HuH-7 (cell line): ENCODE data around the gene PSMC3.

ENCODE experiments used
- DNase-seq: peaks from one replicate; pipeline ENCODE4 v3.0.0; 2011; ENCODE audit warnings: low spot score

Gene PSMC3

DNA sequence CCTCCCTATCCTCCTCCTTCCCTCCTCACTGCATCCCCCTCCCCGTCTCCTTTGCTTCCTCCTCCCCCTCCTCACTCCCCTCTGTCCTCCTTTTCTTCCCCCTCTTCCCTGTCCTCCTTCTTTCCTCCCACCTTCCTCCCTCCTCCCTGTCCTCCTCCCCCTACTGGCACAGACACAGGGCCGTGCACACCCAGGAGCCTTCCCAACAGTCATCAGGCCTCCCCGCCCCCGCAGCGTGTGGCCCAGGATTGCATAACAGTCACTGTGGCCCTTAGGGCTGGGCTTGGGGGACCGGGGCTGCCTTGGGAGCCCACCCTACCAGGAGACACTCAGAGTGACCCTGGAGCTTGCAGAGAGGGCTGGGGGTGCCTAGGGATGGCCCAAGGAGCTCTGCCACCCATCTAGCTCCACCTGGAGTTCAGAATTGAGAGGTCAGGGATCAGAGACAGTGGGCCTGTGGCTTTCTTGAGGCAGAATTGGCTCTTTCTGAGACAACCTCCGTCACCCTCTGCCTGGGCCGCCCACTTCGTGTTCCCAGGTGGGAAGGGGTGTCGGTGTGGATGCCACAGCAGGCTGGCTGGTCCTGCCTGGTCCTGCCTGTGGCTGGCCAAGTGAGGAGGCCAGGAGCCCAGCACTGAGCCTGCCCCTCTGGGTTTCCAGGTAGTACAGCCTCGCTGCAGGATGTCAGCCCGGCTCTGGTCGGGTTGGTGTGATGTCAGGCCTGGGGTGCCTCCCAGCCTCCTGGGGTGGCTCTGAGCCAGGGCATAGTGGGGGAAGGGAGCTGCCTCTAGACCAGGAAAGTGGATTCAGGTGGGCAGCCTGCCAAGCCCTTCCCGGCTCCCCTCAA lies 49.5 kb downstream of the PSMC3 start:
- DNase-seq: no peak

DNA sequence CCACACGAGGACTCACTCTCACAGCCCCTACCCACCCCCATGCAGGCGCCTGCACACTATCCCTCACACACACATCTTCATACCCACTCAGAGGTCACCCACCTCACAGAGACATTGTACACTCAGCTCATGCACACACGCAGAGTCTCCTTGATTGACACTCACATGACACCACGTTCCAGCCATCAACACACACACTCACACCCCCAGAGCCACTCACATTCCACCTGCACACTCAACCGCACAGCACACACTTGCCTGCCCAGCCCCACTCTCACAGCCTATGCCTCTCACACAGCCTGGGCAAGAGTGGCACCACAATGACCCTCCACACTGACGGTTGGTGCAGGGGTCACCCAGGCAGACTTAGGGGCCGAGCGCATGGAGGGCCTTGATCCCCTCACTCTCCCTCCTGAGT lies 50.1 kb downstream of the PSMC3 start:
- DNase-seq: no peak

DNA sequence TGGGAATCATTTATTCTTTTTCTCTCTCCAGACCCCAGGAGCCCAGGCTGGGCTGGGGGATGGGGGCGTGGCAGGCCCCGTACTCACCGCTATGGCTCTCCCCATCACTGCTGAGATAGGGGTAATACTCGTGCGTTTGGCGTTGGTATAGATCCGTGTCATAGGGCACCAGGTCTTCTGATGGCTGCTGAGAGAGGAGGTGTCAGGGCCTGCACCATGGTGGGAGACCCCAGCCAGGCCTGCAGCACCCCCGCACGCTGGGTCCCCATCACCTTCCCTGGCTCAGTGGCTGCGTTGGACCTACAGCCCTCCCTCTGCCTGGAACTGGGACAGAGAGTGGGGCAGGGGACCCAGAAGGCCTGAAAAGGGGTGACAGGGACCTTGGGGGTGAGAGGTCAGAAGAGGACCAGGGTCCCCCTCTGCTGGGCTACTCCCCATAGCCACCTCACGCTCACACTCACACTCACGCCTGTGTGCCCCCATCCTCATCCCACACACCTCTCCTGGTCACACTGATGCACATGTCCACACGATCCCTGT lies 50.6 kb downstream of the PSMC3 start:
- DNase-seq: no peak

DNA sequence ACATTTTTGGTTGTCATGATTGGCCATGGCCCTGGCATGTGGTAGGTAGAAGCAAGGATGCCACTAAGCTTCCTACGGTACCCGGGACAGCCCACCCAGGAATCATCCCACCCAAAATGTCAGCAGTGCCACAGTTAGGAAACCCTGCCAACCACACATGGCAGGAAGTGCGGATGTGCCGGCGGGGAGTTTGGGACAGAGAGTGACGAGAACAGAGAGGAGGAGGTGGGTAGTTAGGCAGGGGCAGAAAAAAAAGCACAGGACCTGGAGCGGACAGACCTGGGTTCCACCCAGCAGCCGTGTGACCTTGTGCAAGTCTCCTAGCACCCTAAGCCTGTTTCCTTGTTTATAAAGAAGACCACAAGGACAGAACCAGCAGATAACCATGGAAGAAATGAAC lies 51.2 kb downstream of the PSMC3 start:
- no peak for DNase-seq

DNA sequence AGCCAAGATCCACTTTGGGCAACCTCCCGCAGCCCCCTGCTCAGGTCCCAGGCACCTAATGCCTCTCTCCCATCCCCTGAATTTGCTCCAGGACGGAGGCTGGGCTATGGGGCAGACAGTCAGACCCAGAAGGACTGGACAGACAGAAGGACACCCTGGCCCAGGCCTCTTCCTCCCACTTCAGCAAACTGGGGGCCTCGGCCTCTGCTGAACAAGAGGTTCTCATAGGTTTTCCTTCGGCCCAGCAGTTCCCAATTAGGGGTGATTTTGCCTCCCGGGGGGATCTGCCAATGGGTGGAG lies 51.6 kb downstream of the PSMC3 start:
- no peak for DNase-seq

DNA sequence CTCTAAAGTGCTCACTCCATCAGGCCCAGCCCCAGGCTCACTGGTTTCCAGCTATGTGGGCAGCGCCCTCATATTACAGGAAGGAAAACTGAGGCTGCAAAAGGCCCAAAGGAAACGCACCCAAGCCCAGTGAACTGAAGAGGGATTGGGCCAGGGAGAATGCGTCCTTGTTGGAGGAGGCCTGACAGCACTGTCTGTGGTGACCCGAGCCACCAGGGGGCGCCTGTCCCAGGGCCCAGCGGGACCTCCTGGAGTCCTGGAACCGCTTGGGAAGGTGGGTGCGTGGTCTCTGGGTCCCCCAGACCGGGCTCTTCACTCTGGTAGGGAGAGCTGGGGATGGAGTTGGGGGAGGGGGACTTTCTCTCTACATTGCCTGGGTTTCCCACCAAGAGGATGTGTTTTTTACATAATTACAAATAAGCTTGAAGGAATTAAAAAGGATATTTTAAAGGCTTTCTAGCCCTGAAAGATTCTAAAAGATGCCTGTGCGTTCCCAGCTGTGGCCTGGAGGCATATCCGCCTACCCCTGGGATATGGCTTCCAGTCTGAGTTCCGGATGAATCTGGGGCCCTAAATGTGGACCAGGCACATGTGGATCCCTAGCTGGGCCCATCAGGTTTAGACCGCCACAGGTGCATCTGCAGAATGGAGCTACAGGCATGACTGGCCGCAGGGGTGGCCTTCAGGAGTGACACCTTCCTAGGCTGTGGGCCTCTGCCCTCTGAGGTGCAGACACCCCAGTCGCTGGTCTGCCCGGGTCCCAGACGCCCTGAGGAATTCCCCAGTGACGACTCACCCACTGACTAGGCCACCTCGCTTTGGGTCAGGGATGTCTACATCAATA lies 52.1 kb downstream of the PSMC3 start:
- DNase-seq: peak; percentile 87

DNA sequence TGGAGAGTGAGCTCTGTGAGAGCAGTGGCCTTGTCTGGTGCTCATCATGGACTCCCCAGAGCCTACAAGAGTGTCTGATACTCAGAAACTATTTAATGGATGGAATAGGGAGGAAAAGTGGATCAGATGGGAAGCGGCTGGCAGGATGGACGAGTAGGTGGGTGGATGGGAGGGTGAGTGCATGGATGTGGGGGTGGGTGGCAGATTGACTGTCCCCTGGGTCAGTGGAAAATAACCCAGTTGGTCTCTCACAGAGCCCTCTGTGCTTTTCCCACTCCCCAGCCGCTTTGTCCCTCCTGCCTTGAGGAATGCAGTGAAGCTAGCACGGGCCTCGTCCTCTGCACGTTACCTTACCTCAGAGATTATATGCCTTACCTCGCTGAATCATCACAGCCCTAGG lies 53.8 kb downstream of the PSMC3 start:
- no peak for DNase-seq

DNA sequence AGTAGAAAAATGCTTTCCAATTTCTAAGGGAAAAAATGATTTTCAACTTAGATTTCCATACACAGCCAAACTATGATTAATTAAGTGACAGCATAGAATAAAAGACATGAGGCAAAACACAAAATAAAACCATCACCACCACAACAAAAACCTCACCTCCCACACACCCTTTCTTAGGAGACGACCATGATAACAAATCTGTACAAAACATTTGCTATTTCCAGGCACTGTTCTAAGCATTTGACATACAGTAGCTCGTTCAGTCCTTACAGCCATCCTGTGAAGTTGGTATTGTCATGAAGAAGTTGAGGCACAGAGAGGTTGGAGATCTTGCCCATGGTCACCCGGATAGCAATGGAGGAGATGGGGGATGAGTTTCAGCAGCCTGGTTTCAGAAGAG lies 56.6 kb downstream of the PSMC3 start:
- DNase-seq: no peak
